Lower lobe of right lung (tissue), 2 donors: ENCODE measurements around the gene MUC4. TPM values are rescaled to one million over a fixed set of nuclear protein-coding genes. Genes with fewer than 3 reads are reported as not detected.

Experiments
- ATAC-seq, 2 donors: fragments of 200-7000 bp; cut with Tn5 transposase; one replicate each; pipeline ENCODE4 v1.9.1; 2020 to 2022; ENCODE audit warnings: mild to moderate bottlenecking in 2 of 2, moderate library complexity in 2 of 2
- DNase-seq: peaks from one replicate; pipeline ENCODE4 v3.0.0-alpha.2; 2020
- H3K27ac ChIP-seq: fragments of 200-600 bp; one replicate; pipeline ENCODE4 v1.8.0; 2022
- H3K27me3 ChIP-seq: fragments of 200-600 bp; one replicate; pipeline ENCODE4 v1.8.0; 2022; ENCODE audit warnings: low read depth
- H3K36me3 ChIP-seq: fragments of 200-600 bp; one replicate; pipeline ENCODE4 v1.8.0; 2022; ENCODE audit warnings: mild to moderate bottlenecking
- H3K4me1 ChIP-seq: fragments of 200-600 bp; one replicate; pipeline ENCODE4 v1.8.0; 2022
- H3K4me3 ChIP-seq: fragments of 200-600 bp; one replicate; pipeline ENCODE4 v1.8.0; 2022; ENCODE audit warnings: mild to moderate bottlenecking
- H3K9me3 ChIP-seq: fragments of 200-600 bp; one replicate; pipeline ENCODE4 v1.8.0; 2022
- intact Hi-C: fragments of 100-400 bp; cut with DNase I; formaldehyde crosslinking; loops from one replicate; pipeline ENCODE4 v1.11.0; 2022
- total RNA-seq: library from RNA; stranded (reverse); fragmentation: NEBNext Ultra II Directional; extraction: Animal tissue kit (Norgen Biotek cat#: 25700); gene quantifications from one replicate; pipeline ENCODE4 v1.2.1, GENCODE V29; 2021
- TF ChIP-seq, protein P1 (sequence below): fragments of 200-600 bp; IDR thresholded peaks from one replicate; pipeline ENCODE4 v1.8.0; 2022; ENCODE audit warnings: antibody characterized with exemption, mild to moderate bottlenecking
- donor health status: DM: no; HTN: yes; CAD: no; lungs with severe emphysema.

The MUC4 gene
- total RNA-seq, 1 donor from 2014 or later: 7.9 TPM

DNA sequence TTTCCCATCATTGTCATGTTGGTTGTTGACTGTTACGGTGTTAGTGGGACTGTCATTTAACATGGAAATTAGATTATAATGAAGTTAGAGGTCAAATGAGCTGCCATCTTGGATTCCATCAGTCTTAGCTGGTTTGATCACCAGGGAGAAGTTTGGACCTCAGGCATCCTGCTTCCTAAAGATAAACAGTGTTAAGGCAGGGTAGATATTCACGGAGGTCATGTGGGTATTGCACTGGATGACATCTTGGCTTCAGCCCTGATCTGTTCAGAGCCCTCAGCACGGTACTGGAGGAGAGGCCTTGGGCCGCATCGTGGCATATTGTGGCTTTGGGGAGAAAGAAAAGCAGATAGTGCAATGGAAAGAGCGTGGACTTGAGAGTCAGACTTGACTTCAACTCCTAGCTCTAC, 102.0 kb downstream of the MUC4 start:
- ATAC-seq: no peak
- H3K27ac ChIP-seq: no peak overlapping the region
- TF ChIP-seq, protein P1, sequence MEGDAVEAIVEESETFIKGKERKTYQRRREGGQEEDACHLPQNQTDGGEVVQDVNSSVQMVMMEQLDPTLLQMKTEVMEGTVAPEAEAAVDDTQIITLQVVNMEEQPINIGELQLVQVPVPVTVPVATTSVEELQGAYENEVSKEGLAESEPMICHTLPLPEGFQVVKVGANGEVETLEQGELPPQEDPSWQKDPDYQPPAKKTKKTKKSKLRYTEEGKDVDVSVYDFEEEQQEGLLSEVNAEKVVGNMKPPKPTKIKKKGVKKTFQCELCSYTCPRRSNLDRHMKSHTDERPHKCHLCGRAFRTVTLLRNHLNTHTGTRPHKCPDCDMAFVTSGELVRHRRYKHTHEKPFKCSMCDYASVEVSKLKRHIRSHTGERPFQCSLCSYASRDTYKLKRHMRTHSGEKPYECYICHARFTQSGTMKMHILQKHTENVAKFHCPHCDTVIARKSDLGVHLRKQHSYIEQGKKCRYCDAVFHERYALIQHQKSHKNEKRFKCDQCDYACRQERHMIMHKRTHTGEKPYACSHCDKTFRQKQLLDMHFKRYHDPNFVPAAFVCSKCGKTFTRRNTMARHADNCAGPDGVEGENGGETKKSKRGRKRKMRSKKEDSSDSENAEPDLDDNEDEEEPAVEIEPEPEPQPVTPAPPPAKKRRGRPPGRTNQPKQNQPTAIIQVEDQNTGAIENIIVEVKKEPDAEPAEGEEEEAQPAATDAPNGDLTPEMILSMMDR: no peak

DNA sequence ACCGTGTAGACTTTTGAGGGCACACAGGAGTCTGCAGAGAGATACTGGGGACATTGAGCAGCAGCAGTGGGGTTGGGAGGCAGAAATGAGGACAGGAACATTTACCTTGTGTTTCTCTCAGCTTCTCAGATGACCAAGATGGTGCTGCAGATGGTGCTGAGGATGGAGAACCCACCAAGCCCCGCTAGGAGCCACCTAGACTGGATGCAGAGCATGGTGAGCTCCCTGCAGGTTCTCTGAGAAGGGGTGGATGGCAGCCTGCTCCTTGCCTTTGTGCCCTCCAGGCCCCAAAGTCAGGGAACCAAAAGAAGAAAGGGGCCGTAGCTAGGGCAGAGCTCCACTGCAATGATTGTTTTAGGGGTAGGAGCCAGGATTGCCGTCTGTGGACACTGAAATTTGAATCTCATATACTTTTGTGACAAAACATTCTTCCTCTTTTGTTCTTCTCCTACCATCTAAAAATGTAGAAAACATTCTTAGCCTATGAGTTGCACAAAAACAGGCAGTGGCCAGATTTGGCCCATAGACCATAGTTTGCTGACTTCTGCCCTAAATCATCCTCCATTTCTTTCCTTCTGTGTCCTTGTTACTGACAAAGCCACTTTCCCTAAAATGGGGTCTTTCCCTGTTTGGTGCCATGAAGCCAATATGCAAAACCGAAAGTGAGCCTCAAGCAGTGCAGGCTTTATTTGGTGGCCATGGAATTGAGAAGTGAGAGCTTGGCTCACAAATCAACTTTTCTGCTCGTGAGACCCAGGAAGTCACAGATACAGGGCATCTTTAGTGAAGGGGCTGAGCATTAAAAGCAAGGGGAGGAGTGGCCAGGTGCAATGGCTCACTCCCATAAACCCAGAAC, 102.9 kb downstream of the MUC4 start:
- DNase-seq (no peak), ATAC-seq (peak in 1 of 2 donors; percentile 28)
- Histone ChIP-seq H3K27ac (no peak overlapping the region), H3K4me3 (no peak overlapping the region), H3K9me3 (no peaks in the 10 kb centered on the region), H3K4me1 (no peaks in the 10 kb centered on the region), H3K27me3 (no peaks in the 10 kb centered on the region), H3K36me3 (peaks cover 31% of the 10 kb centered on the region)
- intact Hi-C loops: no loop called here
- TF ChIP-seq, protein P1: no peak

More for the DNA sequence above, 102.0 kb downstream of the MUC4 start:
- no peaks in the 10 kb centered on the region for H3K9me3 ChIP-seq
- DNase-seq: no peak
- no peak overlapping the region for H3K4me3 ChIP-seq
- no peaks in the 10 kb centered on the region for H3K27me3 ChIP-seq
- intact Hi-C loops: no loop called here
- H3K4me1 ChIP-seq: no peaks in the 10 kb centered on the region
- peaks cover 35% of the 10 kb centered on the region for H3K36me3 ChIP-seq

DNA sequence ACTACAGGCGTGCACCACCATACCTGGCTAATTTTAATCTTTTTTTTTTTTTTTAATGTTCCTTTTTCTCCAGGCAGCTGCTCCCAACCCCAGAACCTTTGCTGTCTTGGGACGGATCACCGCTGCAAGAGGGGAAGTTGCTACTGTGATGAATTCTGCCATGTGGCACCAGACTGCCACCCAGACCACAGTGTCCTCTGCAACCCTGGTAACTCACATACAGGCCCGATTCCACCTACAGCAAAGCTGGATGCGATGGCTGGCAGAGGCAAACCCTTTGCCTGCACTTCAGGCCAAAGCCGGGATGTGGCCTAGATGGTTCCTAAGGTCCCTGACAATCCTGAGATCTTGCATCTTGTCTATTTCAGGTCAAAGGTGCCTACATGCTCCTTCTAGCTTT, 103.7 kb downstream of the MUC4 start:
- TF ChIP-seq, protein P1: no peak
- DNase-seq: no peak
- intact Hi-C loops: no loop called here

DNA sequence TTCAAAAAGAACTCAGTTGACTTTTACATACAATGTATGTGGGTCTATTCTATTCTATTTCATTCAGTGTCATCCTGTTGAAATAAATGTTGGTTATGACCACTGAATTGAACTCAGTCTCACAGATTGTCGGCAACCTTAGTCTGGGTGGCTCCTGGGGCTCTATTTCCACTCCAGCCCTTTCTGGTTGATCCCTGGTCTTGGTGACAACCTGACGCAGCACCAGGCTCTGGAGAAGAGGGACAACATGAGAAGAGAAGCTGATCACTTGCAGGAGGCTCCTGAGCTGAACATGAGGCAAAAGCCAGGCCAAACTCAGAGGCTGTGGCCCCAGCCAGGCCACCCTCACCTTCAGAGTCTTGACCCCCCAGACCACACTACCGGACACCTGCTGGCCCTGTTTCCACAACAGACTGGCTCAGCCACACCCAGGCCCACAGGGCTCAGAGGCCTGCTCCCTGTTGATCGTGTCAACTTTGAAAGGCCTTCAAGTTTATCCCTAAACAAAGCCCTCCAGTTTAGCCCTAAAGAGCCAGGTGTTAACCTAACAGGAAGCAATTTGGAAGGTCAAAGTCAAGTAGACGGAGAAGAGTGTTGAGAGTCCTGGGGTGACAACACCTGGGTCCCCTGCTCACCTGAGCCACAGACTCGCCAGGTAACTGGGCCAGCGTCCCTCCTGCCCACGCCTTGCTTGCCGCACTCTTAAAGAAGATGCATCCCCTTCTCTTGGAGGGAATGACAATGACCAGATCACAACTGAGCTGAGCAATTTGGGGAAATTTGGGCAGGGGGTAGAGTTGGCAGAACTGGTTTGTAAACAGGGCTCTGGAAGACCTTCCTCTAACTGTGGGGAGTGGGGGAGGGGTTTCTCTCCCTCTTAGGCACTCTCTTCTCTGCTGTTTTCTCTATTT, 106.4 kb downstream of the MUC4 start:
- ATAC-seq: peak in 1 of 2 donors; percentile 20
- intact Hi-C loops: no loop called here
- Histone ChIP-seq H3K4me3 (no peak overlapping the region), H3K36me3 (peaks cover 19% of the 10 kb centered on the region), H3K4me1 (no peaks in the 10 kb centered on the region), H3K27me3 (no peaks in the 10 kb centered on the region), H3K27ac (no peak overlapping the region), H3K9me3 (no peaks in the 10 kb centered on the region)
- no peak for DNase-seq
- TF ChIP-seq, protein P1: no peak

More for the DNA sequence above, 103.7 kb downstream of the MUC4 start:
- peak in 1 of 2 donors; percentile 12 for ATAC-seq
- H3K36me3 ChIP-seq: peaks cover 31% of the 10 kb centered on the region
- no peak overlapping the region for H3K4me3 ChIP-seq
- H3K9me3 ChIP-seq: no peaks in the 10 kb centered on the region
- H3K27ac ChIP-seq: no peak overlapping the region
- H3K27me3 ChIP-seq: no peaks in the 10 kb centered on the region
- no peaks in the 10 kb centered on the region for H3K4me1 ChIP-seq

DNA sequence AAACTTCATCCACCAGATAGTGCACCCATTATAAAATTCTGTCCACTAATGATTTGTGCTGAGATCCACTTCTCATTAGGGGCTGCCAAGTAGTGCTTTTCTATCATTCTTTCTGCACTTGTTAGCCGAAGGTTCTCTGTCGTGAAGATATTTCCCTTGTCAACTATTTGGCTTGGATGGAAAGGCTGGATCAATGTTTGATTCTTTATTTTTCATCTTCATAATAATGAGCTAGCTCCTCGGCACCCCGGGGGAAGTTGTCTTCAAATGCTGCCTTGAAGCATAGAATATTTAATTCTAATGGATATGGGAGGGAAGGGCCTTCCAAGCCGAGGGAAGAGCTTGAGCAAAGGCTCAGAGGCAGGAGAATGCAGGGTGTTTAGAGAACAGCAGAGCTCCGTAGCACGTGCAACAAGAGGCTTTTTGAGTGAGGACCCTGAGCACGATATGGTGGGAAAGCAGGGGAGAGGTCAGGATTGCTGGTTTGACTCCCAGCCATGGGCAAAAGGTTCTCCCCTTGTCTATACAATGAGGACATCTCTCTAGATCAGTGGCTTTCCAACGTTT, 107.2 kb downstream of the MUC4 start:
- no peaks in the 10 kb centered on the region for H3K9me3 ChIP-seq
- no peak overlapping the region for H3K4me3 ChIP-seq
- intact Hi-C loops: no loop called here
- DNase-seq (no peak), ATAC-seq (no peak)
- peaks cover 14% of the 10 kb centered on the region for H3K36me3 ChIP-seq
- H3K4me1 ChIP-seq: no peaks in the 10 kb centered on the region
- no peaks in the 10 kb centered on the region for H3K27me3 ChIP-seq
- TF ChIP-seq, protein P1: no peak
- no peak overlapping the region for H3K27ac ChIP-seq
